ENCODE data around the gene GEN1. TPM values are rescaled to one million over a fixed set of nuclear protein-coding genes. Genes with fewer than 3 reads are reported as not detected.

The GEN1 gene
- total and polyA plus RNA-seq, 2 of the 13 experiments (the other 11 are each of a cell fraction or from before 2014, with no cell fraction given): 9.9 to 27.1 TPM

DNA sequence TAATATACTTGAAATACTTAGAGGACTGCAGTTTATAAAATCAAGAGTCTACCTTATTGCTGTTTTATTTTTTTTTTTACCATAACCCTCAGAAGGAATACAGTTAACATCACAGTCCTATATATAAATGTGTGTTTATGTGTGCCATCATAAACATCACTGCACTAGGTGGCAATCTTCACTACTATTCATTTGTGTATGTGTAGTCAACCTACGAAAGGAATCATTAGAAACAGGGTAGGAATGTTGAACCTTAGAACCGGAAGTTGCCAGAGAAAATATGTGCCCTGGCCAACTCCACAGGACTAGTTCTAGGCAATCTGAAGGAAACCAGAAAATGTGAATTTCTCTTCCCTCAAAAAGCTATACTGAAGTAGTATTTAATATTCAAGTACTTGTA is 3.4 kb downstream of the GEN1 start (continued):
- peak; percentile 33; the same call in 1 of the 2 replicates for TF ChIP-seq POLR2AphosphoS5 (IDR thresholded peaks at IDR 0.05; ENCODE audit: low read depth, low read length)
- TF ChIP-seq FOXP1 (IDR thresholded peaks at IDR 0.05): no peak
- peak; percentile 61 for TF ChIP-seq FOXP1 (CRISPR knock-in tag; IDR thresholded peaks at IDR 0.05)
- TF ChIP-seq, protein P1, sequence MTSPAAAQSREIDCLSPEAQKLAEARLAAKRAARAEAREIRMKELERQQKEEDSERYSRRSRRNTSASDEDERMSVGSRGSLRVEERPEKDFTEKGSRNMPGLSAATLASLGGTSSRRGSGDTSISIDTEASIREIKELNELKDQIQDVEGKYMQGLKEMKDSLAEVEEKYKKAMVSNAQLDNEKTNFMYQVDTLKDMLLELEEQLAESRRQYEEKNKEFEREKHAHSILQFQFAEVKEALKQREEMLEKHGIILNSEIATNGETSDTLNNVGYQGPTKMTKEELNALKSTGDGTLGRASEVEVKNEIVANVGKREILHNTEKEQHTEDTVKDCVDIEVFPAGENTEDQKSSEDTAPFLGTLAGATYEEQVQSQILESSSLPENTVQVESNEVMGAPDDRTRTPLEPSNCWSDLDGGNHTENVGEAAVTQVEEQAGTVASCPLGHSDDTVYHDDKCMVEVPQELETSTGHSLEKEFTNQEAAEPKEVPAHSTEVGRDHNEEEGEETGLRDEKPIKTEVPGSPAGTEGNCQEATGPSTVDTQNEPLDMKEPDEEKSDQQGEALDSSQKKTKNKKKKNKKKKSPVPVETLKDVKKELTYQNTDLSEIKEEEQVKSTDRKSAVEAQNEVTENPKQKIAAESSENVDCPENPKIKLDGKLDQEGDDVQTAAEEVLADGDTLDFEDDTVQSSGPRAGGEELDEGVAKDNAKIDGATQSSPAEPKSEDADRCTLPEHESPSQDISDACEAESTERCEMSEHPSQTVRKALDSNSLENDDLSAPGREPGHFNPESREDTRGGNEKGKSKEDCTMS (CRISPR knock-in tag; conservative IDR thresholded peaks at IDR 0.05): no peak

DNA sequence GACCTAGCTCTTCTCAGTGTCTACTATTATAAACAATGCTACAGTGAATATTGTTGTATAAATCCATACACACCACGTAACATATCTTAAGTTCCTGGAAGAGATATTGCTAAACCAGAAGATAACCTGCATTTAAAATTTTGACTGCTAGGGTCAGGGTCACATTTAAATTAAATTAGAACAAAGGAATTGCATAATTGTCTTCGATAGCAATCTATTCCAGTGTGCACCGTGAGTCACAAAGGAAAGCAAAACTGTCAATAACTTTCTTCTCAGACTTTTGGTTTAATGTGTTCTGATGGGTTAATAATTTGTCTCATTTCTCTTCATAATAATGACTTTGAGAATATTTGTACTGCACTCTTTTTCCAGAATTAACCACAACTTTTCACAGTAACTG is 4.2 kb downstream of the GEN1 start:
- ATAC-seq (no peak), DNase-seq (ENCODE audit: low spot score) (no peak), FAIRE-seq (no peak)
- WGBS (ENCODE audit: low lambda C conversion rate): 80% methylated on average over 3 of the region's 3 CpGs
- Histone ChIP-seq H3K27ac (ENCODE audit: extremely low read length, insufficient read depth, low read length) (peak overlapping the region; percentile 60), H3K9ac (ENCODE audit: insufficient read depth, low read depth, low read length) (no peak overlapping the region), H3K4me3 (replicated peaks in 1 of 3; ENCODE audit: insufficient read depth in 1 of 3, low read depth in 2 of 3, low read length in 3 of 3) (no peak overlapping the region), H2AFZ (ENCODE audit: low read length) (no peak overlapping the region), H3K36me3 (replicated peaks in 1 of 2; ENCODE audit: control insufficient read depth in 1 of 2, insufficient read depth in 2 of 2, low read length in 2 of 2) (peaks cover 1 to 14% of the 10 kb centered on the region in 2 experiments; a peak in 1 of 5 replicates), H3K4me1 (ENCODE audit: insufficient read depth, low read length) (peaks cover 38% of the 10 kb centered on the region), H3K79me2 (ENCODE audit: insufficient read depth, low read length) (peaks cover 51% of the 10 kb centered on the region), H3K27me3 (ENCODE audit: control insufficient read depth in 1 of 2, insufficient read depth in 2 of 2, low read length in 2 of 2) (no peaks in the 10 kb centered on the region; a peak in 1 of 5 replicates), H4K20me1 (ENCODE audit: insufficient read depth, low read length) (no peaks in the 10 kb centered on the region), H3K4me2 (ENCODE audit: low read depth, low read length) (peak overlapping the region; percentile 88; the same call in 1 of the 2 replicates), H3K9me3 (ENCODE audit: low read length) (no peaks in the 10 kb centered on the region)
- ChIA-PET CTCF (ENCODE audit: low intra/inter-chr PET ratio, low total read pairs) (no interaction called here), POLR2A (no interaction called here)
- intact Hi-C loops (cut with micrococcal nuclease; ENCODE audit: unreplicated experiment): no loop called here
- BruUV-seq (replicated peaks): no TSS peak
- in situ Hi-C loops (cut with HindIII; ENCODE audit: extremely low pct_ligation_motif_present, low pct_unique_long_range_greater_than_20kb): loop anchor here (10.0 kb wide), 1 partner anchor 213 kb away; the partner anchor contains the start of gene VSNL1
- no peak for TF ChIP-seq SOX13 (IDR thresholded peaks at IDR 0.05)
- TF ChIP-seq SOX13 (CRISPR knock-in tag; conservative IDR thresholded peaks at IDR 0.05 in 1 of 2, IDR thresholded peaks at IDR 0.05 in 1 of 2): peak in 1 of 2 experiments; percentile 29; a peak in 1 of 4 replicates
- TF ChIP-seq SRF (IDR thresholded peaks at IDR 0.05; ENCODE audit: low read depth, low read length): no peak

Measured in HepG2 (cell line).